LNCaP clone FGC (cell line): Measurements from ENCODE around the gene SLC2A11.
A peak's percentile ranks its signal among the peaks of the same experiment; 100 is the strongest.
"Not testable (repeated sequence)": the region's sequence is repeated elsewhere in the genome, so short reads cannot be mapped to it uniquely, and the experiment has no call there.

Experiments used
- DNase-seq: peaks from one replicate; pipeline ENCODE4 v3.0.0-alpha.2; 2011; ENCODE audit warnings: low read depth
- H3K4me3 ChIP-seq: 2 replicates; pipeline ENCODE4 v1.5.1; 2011; ENCODE audit warnings: mild to moderate bottlenecking, low read depth, low read length, control low read depth
- CTCF ChIP-seq: IDR thresholded peaks from 2 replicates; pipeline ENCODE4 v1.5.1; 2012; ENCODE audit warnings: mild to moderate bottlenecking; ENCODE audit not compliant: control insufficient read depth, insufficient read depth; ENCODE audit errors: extremely low read depth

SLC2A11 gene

GRCh38 chr22:23911318-23911980 lies 53.8 kb downstream of the SLC2A11 start:
- TF ChIP-seq CTCF = no peak
- DNase-seq = no peak
- H3K4me3 ChIP-seq = no peak overlapping the region

DNA sequence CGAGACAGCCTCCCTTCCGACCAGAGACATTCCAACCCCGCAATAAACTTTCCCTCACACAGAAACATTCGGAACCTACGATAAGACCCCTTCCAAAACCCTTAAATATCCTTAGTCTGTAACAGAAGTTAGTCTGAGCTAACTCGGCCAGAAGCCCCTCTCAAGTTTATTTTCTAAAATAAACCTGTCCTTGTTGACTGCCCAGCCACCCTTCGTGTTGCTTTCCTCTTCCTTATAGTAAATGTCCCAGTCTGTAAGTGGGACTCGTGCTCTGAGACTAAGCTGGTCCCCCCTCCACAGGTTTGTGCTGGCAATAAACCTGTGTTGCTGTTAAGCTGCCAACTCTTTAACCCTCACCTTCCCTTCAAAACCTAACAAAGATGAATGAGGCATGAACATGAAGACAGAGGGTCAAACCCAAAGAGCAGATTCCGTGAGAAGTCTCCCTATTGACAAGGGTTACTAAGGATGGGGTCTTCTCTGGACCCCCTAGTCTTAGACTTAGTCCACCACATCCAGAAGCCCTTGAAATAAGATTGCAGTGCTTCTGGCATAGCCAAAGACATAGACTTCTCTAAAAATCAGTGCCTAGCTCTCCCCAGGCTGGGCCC lies 54.7 kb downstream of the SLC2A11 start:
- no peak for DNase-seq
- no peak for TF ChIP-seq CTCF
- no peak overlapping the region for H3K4me3 ChIP-seq

DNA sequence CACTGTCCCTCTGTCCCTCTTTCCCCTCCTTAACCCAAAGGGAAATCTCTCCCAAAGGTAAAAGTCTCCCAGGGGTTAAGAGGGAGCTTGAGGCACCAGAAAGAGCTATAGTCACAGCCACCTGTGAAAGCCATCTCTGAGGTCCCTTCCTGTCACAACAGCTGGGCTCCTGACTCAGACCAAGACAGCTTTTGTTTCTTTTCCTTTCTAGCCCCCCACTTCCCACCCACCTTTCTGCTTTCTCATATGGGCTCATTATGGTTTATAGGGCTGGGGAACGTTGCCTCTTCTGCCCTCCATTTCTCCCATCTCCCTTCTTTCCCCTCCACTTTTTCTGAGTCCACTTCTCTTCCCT lies 55.6 kb downstream of the SLC2A11 start:
- DNase-seq = no peak
- H3K4me3 ChIP-seq = peak overlapping the region; percentile 69
- no peak for TF ChIP-seq CTCF

- peak; percentile 97 for DNase-seq
- H3K4me3 ChIP-seq = peak overlapping the region; percentile 69
- TF ChIP-seq CTCF = no peak
These were observed 56.1 kb downstream of the SLC2A11 start for GRCh38 chr22:23913661-23914353.

- no peak for DNase-seq
- no peak for TF ChIP-seq CTCF
These were observed 57.6 kb downstream of the SLC2A11 start for GRCh38 chr22:23915290-23915689.

GRCh38 chr22:23920267-23920611 lies 62.6 kb downstream of the SLC2A11 start:
- DNase-seq, H3K4me3 ChIP-seq: not testable (repeated sequence)

More at GRCh38 chr22:23915290-23915689, 57.6 kb downstream of the SLC2A11 start:
- H3K4me3 ChIP-seq = no peak overlapping the region

DNA sequence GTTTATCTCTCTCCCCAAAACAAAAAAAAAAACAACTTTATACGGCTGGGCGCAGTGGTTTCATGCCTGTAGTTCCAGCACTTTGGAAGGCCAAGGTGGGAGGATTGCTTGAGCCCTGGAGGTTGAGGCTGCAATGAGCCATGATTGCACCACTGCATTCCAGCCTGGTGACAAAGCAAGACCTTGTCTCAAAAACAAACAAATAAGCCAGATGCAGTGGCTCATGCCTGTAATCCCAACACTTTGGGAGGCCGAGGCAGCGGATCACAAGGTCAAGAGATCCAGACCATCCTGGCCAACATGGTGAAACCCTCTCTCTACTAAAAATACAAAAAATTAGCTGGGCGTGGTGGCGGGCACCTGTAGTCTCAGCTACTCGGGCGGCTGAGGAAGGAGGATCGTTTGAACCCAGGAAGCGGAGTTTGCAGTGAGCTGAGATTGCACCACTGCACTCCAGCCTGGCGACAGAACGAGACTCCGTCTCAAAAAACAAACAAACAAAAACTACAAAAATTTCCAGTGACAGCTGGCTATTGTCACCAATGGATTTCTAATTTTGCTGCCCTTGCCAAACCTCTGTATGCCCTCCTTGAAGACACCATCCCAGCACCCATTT lies 64.0 kb downstream of the SLC2A11 start:
- DNase-seq, H3K4me3 ChIP-seq: not testable (repeated sequence)
